DMS53 (cell line): Measurements from ENCODE around the gene ATP6V0D1.
"Not testable (repeated sequence)": the region's sequence is repeated elsewhere in the genome, so short reads cannot be mapped to it uniquely, and the experiment has no call there.

Experiments used
- DNase-seq: peaks from one replicate; lab custom pipeline; 2025; lab: John Stamatoyannopoulos, UW

The ATP6V0D1 gene

GRCh38 chr16:67504031-67505021, 23.4 kb upstream of the ATP6V0D1 start:
- peak; percentile 27 for DNase-seq

- DNase-seq: no peak
These were observed 18.1 kb upstream of the ATP6V0D1 start for GRCh38 chr16:67499106-67499505.

GRCh38 chr16:67490335-67491096, 9.6 kb upstream of the ATP6V0D1 start:
- no peak for DNase-seq

- no peak for DNase-seq
These were observed 8.6 kb upstream of the ATP6V0D1 start for GRCh38 chr16:67489401-67490083.

DNA sequence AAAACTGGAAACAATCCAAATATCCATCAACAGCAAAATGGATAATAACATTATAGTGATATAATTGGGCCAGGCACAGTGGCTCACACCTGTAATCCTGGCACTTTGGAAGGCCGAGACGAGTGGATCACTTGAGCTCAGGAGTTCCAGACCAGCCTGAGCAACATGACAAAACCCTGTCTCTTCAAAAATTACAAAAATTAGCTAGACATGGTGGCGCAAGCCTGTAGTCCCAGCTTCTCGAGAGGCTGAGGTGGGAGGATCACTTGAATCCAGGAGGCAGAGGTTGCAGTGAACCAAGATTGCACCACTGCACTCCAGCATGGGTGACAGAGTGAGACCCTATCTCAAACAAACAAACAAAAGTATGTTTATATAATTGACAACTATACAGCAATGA, 6.6 kb upstream of the ATP6V0D1 start:
- DNase-seq: not testable (repeated sequence)

- no peak for DNase-seq
These were observed 5.8 kb upstream of the ATP6V0D1 start for GRCh38 chr16:67486805-67487204.

- DNase-seq: no peak
These were observed 3.0 kb upstream of the ATP6V0D1 start for GRCh38 chr16:67483731-67484525.

GRCh38 chr16:67483150-67483549, 2.2 kb upstream of the ATP6V0D1 start, which contains the start of gene AGRP:
Gene AGRP (minus strand): TSS chr16:67483547. CDS start chr16:67483398, 149 bp downstream.
- no peak for DNase-seq

DNA sequence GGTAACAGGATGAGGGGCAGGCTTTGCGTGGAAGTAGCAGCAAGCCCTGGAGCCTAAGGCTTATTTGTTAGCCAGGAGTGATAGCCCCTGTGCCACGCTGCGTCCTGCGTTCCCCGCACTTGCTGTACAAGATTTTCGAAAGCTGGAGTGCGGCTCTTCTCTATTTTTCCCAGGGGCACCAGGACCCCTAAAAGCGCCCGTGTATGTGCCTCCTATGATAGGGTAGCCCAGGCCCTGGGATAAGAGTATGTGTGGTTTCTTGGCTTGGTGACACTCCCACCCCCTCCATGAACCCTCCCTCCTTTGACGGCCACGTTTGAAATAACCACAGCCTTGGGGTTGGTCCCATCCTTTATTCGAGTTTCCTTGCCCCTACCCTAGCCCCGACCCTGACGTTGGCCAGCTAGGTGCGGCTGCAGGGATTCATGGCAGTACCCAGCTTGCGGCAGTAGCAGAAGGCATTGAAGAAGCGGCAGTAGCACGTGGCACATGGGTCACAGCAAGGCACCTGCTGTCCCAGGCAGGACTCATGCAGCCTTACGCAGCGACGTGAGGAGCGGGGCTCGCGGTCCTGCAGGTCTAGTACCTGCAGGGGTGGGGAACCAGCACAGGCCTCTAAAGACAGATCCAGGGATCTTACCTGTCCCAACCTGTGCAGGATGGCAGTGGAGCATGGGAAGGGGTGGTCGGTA, 1.4 kb upstream of the ATP6V0D1 start:
- no peak for DNase-seq

DNA sequence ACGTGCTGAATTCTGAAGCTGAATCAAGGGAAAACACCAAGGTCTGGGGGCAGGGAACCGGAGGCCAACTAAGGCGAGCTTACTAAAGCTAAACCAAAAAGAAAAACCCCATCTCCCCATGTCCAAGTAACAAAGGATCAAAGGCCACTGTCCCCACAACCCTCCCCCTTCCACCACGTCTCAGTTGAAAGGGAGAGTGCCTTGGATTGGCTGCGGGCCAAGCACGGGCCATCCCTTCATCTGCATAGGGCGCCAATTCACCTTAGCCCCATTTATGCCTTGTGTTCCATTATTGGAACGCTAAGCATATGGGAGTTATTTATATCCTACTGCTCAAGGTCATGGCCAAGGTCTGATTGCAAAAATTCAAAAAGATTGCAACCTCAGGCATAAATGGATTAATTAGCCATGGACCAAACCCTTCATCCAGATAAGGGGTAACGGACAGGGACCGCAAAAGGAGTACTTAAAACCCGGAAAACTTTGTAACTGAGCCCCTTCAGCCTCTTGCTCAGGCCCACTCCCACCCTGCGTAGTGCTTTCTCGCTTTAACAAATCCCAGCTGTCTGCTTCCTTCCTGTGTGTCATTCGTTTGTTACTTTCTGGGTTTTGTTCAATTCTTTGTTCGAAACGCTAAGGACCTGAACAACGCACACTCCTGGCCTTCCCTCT, 740 bp upstream of the ATP6V0D1 start:
- DNase-seq: peak; percentile 61

- DNase-seq: no peak
These were observed 2.9 kb downstream of the ATP6V0D1 start for GRCh38 chr16:67477960-67478554.

DNA sequence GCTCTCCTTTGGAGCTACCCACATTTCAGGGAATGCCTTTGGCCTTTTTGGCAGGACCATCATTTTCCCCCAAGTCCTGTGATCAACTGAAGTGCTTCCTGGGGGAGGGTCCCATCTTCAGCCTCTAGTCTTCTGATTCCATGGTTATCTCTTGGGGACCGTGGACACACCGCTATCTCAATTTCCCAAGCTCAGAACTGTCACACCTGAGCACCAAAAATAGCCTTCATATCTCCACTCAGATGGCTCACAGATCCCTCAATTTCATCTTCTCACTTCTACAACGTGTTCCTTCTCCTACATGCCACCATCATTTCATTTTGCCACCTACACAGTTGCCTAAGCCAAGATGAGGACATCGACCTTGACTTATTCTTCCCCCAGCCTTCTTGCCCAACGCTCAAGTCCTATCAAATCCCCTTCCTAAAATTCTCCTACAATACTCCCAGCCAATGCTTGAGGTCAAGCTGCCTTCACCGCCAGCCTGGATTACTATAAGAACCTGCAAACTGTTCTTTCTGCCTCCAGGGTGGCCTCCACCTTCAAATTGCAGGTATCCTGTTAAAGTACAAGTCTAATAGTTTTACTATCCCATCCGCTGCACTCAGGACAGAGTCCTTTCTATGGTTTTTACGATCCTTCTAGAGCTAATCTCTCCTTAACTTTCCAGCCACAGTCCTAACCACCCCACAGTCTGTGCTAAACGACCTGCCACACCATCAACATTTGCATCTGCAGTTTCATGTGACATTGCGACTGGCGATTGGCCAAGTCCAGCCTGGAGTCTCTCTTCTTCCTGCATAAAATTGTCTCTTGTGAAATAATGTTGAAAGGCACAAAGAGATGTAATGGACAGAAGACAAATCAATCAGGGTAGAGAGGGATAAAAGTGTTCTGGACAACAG, 6.2 kb downstream of the ATP6V0D1 start:
- no peak for DNase-seq

GRCh38 chr16:67471758-67472384, 9.1 kb downstream of the ATP6V0D1 start:
- no peak for DNase-seq

DNA sequence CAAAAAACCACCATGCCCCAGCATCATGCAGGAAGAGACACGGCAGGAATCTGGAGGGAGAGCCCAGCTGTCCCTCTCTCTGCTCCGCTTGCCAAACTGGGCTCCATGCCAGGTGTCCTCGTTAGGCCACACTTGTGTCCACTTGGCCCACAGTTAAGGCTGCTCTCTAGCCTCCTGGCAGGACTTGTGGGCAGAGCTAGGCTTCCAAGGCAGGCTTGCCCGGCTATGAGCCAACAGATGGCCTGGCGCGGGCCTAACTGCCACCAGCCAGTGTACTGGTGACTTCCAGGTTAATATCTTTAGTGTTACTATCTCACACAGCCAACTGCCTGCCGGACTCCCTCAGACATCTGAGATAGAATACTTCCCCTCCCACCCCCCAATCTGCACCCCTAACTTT, 10.6 kb downstream of the ATP6V0D1 start:
- peak; percentile 88 for DNase-seq

DNA sequence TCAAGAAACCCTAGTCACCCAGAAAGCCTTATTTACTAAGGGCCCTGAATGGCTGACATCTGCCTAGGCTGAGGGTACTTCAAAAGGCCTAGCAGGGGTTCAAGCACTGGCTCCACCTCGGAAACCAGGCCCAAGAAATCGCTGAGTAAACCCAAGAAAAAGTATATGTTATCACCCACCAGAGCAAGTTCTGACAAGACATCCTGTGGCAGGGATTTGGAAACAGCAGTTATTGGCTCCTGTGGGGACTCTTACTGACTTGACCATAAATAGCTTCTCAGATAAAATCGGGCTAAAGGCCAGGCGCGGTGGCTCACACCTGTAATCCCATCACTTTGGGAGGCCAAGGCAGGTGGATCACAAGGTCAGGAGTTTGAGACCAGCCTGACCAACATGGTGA, 12.2 kb downstream of the ATP6V0D1 start:
- DNase-seq: no peak

DNA sequence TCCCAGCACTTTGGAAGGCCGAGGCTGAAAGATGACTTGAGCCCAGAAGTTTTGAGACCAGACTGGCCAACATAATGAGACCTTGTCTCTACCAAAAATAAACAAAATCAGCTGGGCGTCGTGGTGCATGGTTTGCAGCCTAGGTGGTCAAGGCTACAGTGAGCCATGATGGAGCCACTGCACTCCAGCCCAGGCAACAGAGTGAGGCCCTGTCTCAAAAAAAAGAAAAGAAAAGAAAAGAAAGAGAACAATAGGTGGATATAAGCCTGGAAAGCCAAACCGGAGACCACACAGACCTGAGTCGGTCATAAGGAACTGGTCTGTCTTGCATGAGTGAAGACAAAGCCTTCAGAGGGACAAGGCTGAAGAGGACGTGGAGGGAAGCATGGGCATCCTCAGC, 14.4 kb downstream of the ATP6V0D1 start:
- DNase-seq: no peak

DNA sequence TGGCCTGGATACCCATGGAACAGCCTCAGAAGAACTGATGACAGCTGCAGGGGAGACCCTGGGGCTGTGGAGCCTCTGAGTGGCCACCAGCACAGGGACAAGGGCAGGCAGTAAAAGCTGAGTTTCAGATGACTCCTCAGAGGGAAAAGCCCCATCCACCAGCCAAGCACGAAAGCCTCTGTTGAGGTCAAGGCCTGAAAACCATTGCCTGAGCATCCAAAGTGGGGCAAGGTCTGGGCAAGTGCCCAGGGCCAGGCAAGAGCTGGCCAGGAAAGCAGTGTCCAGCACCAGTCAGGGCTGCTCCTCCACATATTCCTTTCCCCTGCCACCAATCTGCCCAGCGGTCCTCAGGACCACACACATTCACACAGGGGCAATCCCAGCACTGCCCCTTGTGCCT, 16.4 kb downstream of the ATP6V0D1 start:
- DNase-seq: no peak

DNA sequence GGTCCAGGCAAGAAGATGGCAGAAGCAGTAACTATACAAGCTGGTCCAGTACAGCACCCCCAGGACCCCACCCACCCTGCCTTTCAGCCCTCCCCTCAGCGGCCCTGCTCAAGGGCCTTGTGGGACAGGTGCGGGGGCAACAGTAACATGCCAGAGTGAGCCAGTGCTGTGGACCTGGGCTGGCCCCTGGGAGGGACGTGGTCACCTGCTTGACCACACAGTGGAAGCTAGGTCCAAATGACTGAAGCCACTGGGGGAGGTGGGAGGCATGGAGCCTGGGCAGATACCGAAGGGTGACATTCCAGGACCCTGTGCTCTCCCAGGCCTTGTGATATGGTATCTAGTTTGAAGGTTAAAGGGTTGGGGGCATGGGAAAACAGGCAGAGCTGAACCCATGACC, 17.3 kb downstream of the ATP6V0D1 start:
- no peak for DNase-seq
